Glomerular endothelial cell (primary cell): ENCODE results near the gene CHMP1B. TPM values are rescaled to one million over a fixed set of nuclear protein-coding genes. Genes with fewer than 3 reads are reported as not detected.

Experiments
- DNase-seq: peaks from one replicate; pipeline ENCODE4 v3.0.0-alpha.2; 2011; ENCODE audit warnings: low read depth, low spot score; ENCODE audit errors: extremely low read depth
- total RNA-seq: library from RNA; depleted of rRNA; stranded (reverse); fragments of >200 nt; gene quantifications from 2 replicates; pipeline ENCODE4 v1.2.3, GENCODE V29; 2015

Gene CHMP1B
- total RNA-seq, 1 donor from 2014 or later = 57.8 TPM

GRCh38 chr18:11899063-11899462 is 47.9 kb downstream of the CHMP1B start:
- no peak for DNase-seq

- no peak for DNase-seq
Measured at GRCh38 chr18:11901826-11902438, 50.7 kb downstream of the CHMP1B start.

- no peak for DNase-seq
Measured at GRCh38 chr18:11902522-11903292, 51.5 kb downstream of the CHMP1B start.

Other genes with a start within 250 kb of the CHMP1B start
- gene SLC35G4, start 241.8 kb upstream of the CHMP1B start, total RNA-seq = not detected in 2 replicates
- gene GNAL, start 162.1 kb upstream of the CHMP1B start, total RNA-seq = 0.41 and 1.8 TPM in 2 replicates
- gene MPPE1, start 56.9 kb downstream of the CHMP1B start, total RNA-seq = 11.4 and 19.8 TPM in 2 replicates
- 2.5 and 2.7 TPM in 2 replicates for gene IMPA2, start 130.1 kb downstream of the CHMP1B start, total RNA-seq
- gene ANKRD62, start 242.4 kb downstream of the CHMP1B start, total RNA-seq = not detected in 2 replicates